GM18909 (cell line): ENCODE data around the gene RUFY3.
"Not testable (repeated sequence)": the region's sequence is repeated elsewhere in the genome, so short reads cannot be mapped to it uniquely, and the experiment has no call there.

ENCODE experiments used
- ATAC-seq: cut with Tn5 transposase; IDR thresholded peaks from one replicate; pipeline ENCODE4 v1.9.1; 2021; ENCODE audit warnings: mild to moderate bottlenecking; ENCODE audit not compliant: unreplicated experiment, poor library complexity

The RUFY3 gene

DNA sequence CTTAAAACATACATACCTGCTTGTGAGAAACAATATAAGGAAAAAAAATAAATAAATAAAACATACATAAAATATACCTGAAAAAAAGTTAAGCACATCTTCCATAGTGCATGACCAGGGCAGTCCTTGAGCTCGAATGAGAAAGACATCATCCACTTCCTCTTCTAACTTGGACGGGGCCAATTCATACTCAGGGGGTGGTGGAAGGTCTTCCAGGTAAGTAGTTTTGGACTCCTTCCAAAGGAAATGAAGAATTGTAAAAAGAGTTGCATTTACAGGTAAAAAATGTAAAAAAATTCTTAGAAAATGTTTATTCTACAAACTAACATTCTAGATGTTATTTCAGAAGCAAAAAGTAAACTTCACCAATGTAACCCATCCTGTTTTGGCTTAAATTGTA, 114.3 kb downstream of the RUFY3 start:
- ATAC-seq, result no peak

DNA sequence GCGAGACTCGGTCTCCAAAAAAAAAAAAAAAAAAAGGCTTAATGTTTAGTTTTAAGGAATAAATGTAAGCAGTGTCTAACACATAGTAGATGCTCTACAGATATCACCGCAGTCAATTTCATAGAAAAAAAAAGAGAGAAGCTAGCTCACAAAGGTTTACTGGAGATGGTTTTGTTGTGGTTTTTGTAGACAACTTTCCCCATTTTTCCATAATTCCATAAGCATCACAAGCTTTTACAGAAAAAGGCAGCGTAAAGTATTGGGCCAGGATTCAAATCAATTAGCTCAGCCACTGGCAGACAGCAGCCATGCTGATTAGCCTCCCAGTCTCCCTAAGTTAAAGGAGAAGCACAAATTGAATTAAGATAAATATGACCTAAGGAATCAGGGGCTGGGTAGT, 116.4 kb downstream of the RUFY3 start:
- ATAC-seq, result no peak

DNA sequence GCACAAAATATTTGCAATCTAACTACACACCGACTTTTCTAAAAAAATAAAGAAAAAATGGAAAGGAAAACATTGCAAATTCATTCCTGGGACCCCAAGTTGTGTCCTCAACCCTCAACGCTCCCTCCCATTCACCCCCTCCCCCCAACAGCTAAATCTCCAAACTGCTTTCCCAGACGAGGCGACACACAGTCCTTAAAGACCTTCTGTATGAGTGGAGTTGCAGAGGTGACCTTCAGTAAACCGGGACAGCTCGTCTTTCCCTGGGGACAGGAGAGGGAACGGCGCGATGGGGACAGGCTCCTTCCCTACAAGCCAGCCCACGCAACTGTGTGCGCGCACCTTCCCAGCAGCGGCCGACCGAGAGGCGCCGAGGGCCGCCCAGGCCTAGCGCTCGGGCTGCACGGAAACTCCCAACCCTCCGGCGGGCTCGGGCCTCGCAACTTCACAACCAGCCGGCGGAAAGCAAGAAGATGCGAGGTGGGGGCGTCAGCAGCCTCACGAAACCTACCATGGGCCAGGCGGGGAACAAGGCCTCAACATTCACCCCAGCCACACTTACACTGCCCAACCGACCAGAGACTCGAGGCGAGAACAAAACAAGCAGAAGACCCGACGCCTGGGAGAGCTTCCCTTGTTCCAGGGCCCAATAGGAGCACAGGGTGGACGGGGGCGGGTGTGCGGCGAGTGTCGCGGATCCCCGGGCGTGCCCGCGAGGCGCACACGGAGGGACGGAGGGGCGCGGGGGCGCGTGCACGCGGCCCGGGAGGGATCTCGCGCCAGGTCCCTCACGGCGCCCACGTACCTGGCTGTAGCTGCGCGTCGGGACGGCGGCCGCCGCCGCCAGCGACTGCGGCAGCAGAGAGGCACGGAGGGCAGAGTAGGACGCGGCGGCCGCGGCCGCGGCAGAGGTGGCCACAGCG, 117.2 kb downstream of the RUFY3 start:
- ATAC-seq, result peak; percentile 62

DNA sequence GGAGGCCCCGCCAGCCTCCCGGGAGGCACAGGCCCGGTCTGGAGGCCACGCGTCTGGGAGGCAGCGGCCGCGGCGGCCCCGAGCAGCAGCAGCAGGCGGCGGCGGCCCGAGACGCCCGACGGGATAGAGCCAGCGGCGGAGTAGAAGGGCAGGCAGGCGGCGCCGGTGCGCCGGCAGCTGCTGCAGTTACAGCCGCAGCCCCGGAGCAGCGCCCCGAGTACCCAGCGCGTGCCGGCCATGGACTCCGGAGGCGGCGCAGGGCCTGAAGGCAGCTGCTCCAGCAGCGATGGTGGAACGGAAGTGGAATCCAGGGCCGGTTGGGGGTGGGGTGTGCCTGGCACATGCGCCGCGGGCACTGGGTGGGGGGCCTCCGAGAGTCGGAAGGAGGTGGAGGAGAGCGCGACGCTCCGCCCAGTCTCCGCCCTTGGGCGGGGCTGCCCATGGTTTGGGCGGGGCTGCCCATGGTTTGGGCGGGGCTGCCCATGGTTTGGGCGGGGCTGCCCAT, 117.9 kb downstream of the RUFY3 start, which contains the start of gene GRSF1:
TSS of gene GRSF1 (minus strand) at position 302 of the 505 bp plus-strand sequence. CDS start at position 239, 63 bp downstream.
- ATAC-seq, result peak; percentile 69

DNA sequence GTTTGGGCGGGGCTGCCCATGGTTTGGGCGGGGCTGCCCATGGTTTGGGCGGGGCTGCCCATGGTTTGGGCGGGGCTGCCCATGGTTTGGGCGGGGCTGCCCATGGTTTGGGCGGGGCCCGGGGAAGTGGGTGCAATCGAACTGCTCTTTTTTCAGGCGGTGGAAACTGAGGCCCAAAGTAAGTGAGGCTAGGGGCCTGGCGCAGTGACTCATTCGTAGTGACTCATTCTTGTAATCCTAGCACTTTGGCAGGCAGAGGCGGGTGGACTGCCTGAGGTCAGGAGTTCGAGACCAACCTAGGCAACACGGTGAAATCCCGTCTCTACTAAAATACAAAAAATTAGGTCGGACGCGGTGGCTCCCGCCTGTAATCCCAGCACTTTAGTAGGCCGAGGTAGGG, 118.4 kb downstream of the RUFY3 start:
- ATAC-seq, result not testable (repeated sequence)

DNA sequence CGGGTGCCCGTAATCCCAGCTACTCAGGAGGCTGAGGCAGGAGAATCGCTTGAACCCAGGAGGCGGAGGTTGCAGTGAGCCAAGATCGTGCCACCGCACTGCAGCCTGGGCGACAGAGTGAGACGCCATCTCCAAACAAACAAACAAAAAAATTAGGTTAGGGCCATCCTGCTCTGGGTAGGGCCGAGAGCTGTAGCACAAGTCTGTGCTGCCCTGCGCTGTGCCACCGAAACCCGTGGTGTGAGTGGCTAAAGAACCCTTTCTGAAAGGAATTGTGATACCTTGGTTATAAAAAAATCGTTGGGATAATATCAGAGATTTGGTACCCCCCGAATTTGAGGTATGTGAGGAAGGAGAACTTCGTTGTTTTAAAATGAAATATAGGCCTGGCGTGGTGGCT, 118.9 kb downstream of the RUFY3 start:
- not testable (repeated sequence) for ATAC-seq

DNA sequence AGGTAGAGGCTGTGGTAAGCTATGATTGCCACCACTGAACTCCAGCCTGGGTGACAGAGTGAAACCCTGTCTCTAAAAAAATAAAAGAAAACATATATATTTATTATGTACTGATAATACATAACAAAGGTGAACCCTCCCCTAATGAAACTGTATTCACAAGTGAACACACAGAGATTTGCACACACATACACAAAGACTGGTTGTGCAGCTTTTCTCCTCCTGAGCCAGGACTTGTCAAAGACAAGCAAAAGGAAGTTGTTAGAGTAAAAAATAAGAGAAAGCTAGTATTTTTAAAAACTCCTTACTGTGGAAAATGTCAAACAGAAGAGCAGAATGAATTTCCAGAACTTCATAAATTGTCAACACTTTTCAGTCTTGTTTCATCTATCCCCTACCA, 119.4 kb downstream of the RUFY3 start:
- ATAC-seq, result no peak

DNA sequence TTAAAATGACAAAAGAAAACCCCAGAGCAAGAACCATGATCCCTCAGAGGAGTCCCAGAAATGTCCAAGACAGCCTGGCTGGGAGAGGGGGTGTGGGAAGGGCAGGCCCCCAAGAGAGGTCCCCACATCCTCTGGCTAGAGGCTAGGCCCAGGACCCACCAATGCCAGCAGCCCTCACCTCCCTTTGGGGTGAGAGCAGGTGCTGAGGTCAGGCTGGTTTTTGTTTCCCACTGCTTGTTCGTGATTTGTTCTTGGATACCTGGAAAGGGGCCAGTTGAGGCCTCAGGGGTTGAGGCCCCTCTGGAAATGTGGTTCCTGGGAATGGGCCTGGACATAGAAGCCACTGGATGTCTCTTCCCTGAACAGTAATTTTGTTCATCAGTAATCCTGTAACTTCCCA, 120.2 kb downstream of the RUFY3 start:
- no peak for ATAC-seq

DNA sequence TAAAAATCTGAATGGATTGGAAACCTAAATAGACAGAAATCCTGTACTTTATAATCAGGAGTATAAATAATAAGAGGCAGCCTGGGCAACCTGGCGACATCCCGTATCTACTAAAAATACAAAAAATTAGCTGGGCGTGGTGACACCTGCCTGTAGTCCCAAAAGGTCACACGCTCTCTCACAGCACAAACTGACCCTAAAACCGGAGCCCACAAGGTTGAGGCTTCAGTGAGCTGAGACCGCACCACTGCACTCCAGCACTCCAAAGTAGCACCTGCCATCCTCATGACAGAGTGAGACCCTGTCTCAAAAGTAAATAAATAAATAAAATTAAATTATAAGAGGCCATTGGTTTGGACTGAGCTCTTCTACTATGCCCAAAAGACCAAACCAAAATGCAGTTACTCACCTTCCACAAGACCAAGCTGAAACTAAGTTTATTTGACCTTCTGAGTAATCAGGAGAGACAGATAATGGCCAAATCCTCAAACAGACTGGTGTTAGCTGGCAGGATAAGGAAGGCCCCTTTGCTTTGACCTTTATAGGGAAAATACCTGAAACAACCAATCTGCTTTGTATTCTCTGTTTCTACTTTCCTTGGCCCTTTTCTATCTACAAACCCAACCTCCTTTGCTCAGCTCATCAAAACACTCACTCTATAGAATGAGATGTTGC, 121.1 kb downstream of the RUFY3 start:
- peak; percentile 27 for ATAC-seq

DNA sequence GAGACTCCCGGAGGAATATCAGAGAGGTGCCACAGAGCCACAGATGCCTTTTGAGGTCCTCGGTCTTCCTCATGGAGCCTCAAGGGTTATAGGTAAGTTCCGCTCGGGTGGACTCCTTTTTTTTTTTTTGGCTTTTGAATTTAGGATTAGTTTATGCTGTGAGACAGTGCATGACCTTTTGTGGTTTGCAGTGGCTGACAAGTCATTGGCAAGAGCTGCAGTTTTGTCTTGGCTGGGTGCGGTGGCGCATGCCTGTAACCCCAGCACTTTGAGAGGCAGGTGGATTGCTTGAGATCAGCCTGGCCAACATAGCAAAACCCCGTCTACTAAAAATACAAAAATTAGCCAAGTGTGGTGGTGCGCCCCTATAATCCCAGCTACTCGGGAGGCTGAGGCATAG, 122.4 kb downstream of the RUFY3 start:
- ATAC-seq, result peak; percentile 38

DNA sequence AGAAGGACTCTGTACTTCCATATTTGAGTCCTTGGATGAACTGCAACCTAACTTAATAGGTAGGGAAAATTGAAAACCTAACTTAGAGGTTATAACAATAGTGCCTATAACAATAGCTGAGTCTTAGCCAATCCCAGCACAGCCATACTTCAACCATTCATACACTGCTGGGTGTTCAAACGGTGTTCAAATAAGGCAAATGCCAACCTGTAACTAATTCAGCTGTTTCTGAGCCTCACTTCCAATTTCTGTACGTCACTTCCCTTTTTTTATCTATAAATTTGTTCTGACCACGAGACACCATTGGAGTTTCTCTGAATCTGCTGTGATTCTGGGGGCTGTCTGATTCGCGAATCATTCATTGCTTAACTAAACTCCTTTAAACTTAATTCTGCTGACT, 127.5 kb downstream of the RUFY3 start:
- ATAC-seq, result no peak

DNA sequence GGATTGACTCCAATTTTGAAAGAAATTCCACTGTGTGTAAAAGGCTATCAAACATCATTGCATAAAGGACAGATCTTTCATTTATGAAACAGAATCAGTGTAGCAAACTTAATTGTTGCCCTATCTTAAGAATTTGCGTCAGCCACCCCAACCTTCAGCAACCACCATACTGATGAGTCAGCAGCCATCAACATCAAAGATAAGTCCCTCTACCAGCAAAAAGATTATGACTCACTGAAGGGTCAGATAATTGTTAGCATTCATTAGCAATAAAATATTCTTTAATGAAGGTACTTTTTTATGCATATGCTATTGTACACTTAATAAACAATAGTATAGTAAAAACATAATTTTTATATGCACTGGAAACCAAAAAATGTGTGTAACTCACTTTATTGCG, 133.7 kb downstream of the RUFY3 start:
- ATAC-seq, result no peak
